ENCODE measurements around the gene FAM184A.

FAM184A gene

DNA sequence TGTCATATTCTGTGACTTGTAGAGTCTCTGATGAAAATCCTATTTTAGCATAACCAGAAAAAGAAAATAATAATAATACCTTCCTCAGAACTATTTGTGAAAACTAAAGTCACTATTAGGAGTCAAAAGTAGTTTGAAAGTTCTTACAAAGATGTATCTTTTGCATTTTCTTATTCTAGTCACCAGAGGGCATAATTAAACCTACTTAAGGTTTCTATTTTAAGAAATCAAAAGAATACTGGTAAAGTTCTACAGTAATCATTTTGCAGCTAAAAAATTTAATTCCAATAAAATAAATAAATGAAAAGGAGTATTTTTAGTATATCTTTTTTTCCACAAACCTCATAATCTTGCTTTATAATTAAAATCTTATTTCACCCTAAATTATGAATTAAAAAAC is 115.5 kb downstream of the FAM184A start:
- DNase-seq (ENCODE audit: low read depth), result peak; percentile 3

DNA sequence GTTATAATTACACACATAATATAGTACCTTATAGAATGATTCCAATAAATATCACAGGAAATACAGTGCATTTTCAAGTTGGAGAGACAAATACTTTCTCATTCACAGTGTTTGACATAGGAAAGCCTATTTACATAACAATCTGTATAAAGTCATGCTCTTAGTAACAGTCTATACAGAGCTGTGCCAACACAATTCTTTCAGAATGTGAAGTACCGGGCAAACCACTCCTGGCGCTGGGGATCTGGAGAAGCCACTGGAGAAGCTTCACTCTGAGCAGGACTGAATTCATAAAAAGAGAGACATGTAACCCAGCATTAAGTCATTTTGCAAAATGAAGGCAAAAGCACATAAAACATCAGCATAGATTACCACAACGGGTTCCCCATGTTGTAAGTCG is 118.6 kb downstream of the FAM184A start:
- no peak for DNase-seq (ENCODE audit: low read depth)

DNA sequence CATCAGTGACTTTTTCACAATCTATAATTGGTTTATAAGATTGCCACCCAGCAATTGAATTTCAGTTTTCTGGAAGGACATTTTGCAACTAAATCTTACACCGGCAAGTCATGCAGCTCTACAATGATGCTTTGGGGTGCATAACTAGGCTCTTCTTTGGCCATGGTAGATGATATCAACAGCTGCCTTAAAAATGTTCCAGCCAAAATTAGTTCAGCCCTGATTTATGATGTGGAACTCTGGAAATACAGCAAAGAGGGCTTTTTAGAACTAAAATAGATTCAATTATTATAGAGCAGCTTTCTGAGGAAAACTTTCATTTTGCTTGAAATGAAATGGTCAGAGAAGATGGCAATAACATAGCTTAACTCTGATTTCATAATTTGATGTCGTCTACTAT is 125.1 kb downstream of the FAM184A start:
- no peak for DNase-seq (ENCODE audit: low read depth)

DNA sequence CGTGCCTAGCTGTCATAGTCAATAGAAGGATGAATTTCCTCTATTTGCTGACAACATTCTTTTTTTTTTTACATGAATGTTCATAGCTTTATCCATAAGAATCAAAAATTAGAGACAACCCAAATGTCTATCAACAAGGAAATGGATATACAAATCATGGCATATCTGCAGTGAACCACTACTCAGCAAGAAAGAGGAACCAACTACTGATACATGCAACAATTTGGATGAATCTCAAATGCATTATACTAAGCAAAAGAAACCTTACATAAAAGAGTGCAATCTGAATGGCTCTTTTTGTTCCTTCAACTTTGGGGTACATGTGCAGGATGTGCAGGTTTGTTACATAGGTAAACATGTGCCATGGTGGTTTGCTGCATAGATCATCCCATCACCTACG is 125.8 kb downstream of the FAM184A start:
- no peak for DNase-seq (ENCODE audit: low read depth)

DNA sequence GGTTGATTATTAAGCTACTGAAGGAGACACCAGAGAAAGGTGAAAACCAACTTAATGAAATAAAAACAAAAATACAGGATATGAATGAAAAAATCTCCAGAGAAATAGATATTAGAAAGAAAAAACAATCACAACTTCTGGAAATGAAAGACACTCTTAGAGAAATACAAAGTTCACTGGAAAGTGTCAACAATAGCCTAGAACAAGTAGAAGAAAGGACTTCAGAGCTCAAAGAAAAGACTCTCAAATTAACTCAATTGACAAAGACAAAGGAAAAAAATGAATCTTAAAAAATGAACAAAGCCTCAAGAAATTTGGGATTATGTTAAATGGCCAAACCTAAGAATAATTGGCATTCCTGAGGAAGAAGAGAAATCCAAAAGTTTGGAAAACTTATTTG is 133.2 kb downstream of the FAM184A start:
- no peak for DNase-seq (ENCODE audit: low read depth)

DNA sequence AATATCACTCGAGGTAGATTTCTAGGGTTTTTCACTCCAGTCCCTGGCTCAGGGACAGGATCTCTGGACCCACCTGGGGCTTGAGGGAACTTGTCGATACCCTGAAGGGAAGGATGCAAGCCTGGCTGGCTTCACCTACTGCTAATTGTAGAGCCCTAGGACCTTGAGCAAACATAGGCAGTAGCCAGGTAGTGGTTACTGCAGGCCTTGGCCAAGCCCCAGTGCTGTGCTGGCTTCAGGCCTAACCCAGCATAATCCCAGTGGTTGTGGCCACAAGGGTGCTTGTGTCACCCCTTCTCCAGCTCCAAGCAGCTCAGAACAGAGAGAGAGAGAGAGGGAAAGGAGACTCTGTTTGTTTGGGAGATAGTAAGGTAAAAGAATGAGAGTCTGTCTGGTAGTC is 137.7 kb downstream of the FAM184A start:
- DNase-seq (ENCODE audit: low read depth), result no peak

DNA sequence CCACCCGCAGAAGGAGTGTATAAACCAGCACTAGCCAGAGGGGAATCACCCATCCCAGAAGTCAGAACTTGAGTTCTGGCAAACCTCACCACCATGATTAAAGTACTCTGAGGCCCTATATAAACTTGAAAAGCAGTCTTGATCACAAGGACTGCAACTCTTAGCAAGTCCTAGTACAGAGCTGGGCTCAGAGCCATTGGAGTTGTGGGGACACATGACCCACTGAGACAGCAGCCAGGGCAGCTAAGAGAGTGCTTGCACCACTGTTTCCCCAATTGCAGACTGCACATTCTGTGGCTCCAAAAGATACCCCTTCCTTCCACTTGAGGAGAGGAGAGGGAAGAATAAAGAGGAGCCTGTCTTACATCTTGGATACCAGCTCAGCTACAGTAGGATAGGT is 138.8 kb downstream of the FAM184A start:
- DNase-seq (ENCODE audit: low read depth), result no peak

DNA sequence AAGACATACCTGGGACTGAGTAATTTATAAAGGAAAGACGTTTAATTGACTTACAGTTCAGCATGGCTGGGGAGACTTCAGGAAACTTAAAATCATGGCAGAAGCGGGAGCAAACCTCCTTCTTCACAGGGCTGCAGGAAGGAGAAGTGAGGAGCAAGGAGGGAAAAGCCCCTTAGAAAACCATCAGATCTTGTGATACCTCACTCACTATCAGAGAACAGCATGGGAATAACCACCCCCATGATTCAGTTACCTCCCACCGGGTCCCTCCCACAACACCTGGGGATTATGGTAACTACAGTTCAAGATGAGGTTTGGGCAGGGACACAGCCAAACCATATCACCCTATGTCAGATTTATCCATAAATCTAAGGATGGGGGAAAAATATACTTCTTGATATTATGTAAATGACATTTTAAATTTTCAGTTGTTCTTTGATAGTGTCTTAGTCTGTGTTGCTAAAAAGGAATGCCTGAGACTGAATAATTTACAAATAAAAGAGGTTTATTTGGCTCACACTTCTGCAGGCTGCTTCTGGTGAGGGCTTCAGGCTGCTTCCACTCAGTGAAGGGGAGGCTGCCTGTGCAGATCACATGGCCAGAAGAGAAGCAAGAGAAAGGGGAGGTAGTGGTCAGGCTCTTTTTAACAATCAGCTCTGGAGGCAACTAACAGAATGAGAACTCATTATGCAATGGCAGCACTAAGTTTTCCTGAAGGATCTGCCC is 142.3 kb downstream of the FAM184A start:
- no peak for DNase-seq (ENCODE audit: low read depth)

DNA sequence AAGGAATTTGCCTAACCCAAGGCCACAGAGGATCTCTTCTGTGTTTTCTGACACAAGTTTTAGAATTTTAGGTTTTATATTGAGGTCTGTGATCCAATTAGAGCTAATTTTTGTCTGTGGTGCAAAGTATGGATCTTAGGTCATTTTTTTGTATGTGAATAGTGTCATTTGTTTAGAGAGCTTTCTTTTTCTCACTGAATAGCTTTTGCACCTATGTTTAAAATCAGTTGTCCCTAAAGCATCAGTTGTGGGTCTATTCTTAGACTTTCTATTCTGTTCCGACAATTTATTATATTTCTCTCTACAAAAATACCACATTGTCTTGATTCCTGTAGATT is 143.2 kb downstream of the FAM184A start:
- no peak for DNase-seq (ENCODE audit: low read depth)

DNA sequence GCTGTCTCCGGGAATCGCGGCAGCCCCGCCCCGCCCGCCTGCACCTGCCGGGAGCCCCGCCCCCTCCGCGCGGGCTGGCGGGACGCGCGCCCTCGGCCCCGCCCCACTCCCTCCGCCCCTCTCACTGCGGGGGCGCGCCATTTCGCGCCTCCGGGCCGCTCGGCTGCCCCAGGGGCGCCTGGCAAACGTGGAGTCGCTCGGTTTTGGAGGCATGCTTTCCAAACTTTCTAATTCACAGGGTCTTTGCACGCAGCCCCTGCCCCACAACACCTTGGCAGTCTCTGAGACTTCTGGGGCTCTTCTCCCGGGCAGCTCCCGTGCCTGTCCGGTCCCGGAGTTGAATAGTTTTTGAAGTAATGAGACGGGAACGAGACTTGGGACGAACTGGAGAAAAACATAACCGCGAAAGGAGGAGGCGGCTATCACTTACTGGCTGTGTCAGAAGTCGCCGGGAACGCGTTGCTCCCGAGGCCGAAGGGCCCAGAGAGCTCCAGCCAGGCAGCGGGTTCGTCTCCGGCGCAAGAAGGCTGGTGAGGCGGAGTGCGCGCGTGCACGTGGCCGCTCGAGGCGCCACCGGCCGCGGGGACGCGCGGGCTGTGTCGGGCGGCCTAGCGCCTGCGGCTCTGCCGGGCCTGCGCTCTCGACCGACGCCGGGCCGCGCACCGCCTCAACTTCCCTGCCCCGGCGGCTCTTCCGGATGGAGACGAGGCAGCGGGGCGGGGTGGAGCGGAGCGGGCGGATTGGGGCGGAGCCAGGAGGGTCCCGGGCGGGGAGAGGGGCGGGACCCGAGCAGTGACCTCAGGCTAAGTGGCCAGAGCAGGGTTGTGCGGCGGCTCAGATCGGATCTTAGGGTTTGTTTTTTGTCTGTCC is 143.8 kb downstream of the FAM184A start, which contains the start of gene MCM9:
Gene MCM9, minus strand, starts transcription at position 699 of the 870 bp plus-strand sequence. CDS start 3,436 bp downstream, outside the sequence.
- peak; percentile 71 for DNase-seq (ENCODE audit: low read depth)

DNA sequence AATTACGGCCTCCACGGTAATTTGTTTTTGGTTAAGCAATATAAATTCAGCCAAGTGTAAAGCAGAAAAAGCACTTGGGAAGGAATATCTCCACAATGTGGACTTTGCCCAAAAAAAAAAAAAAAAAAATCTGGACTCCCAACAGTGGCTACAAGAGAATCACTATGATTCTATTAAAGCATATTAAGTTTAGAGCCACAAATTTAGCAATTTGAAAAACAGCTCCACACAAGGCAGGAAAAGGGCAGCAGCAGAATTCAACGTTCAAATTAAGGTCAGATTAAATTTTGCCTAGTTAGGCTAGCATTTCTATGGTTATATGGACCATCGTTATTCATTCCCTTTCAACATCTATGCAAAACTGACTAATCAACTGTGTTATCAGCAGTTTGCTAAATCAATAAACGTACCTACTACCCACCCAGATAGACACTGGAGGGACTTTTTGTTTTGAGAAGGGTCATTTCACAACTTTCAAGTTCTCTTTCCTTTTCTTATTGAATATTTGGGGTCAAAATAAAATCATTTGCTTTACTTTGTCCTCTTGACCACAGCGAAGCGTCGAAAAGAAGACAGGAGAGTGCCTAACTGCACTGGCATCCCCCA is 144.5 kb downstream of the FAM184A start:
- no peak for DNase-seq (ENCODE audit: low read depth)

DNA sequence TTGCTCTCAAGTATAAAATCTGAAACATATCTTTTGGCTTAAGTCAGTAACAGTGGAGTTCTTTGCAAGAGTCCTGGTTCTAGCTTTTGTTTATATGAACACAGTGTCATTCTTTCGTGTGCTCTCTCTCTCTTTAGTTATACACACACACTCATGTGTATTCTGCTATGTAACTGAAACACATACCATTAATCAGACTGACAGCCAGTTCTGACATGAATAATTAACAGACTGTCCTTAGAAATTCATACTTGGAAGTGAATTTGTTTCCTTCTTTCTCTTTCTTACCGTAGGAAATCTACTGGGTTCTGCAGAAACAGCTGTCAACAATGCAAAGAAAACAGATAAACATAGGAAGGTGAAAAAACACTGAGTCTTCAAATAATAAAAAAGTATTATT is 146.0 kb downstream of the FAM184A start:
- DNase-seq (ENCODE audit: low read depth), result no peak

DNA sequence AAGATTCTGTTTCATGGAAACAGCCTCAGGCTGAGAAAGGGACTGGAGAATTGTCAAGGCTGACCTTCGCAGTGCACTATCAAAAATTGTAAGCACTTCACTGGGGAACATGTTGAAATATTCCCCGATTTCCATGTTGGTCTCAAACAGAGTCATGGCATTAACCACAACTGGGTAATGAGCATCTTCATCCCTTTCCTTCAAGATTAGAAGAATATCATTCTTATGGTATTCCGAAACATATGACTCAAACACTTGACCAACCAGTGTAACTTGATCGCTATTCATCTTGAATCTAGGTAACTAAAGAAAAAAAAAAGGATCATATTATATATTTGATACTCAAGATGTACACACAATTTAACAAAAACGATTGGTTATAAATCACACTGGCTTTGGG is 147.0 kb downstream of the FAM184A start:
- no peak for DNase-seq (ENCODE audit: low read depth)

DNA sequence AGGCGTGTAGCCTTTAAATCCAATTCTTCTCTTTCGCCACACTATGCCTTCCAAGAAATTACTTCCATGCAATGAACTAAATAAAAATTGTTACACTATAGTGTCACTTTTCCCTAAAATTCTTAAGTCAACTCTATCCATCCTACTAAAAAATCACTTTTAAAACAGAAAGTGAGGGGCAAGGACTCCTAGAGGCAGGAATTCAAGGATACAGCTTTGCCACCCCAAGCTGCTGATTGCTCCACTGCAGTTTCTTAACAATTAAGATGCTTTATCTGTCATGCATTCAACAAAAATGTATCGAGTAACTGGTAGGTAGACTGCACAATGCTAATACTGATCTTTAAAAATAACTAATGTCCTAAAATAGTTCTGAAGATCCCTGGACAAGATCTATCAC is 147.8 kb downstream of the FAM184A start:
- DNase-seq (ENCODE audit: low read depth), result no peak

DNA sequence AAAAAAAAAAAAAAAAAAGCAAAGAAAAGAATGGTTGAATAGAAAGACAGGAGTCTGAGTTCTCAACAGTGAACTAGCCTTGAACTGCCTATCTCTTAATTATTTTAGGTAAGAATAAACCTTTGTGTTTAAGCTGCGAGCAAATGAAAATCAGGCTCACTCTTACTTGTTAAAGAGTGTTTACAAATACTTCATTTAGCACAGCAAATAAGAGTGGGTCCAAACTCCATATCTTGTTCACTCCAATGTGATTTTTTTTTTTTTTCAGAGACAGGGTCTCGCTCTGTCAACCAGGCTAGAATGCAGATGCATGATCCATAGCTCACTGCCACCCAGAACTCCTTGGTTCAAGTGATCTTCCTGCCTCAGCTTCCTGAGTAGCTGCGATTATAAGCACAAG is 155.4 kb downstream of the FAM184A start:
- DNase-seq (ENCODE audit: low read depth), result no peak

DNA sequence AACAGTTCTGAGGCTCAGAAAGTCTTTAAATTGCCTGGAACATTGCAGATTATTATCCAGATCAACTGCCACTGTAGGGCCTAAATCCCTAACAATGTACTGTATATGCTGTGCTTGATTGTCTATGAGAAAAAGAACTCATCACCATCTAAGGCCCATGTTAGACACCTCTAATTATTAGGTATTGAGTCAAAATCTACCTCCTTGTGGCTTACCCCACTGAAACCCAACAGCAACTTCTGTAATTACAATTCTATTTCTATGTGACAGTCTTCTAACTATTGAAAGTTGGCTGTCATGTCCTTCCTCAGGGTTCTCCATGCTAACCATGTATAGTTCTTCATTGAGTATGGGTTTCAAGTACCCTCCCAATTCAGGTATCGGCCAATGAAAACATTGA is 157.4 kb downstream of the FAM184A start:
- no peak for DNase-seq (ENCODE audit: low read depth)

DNA sequence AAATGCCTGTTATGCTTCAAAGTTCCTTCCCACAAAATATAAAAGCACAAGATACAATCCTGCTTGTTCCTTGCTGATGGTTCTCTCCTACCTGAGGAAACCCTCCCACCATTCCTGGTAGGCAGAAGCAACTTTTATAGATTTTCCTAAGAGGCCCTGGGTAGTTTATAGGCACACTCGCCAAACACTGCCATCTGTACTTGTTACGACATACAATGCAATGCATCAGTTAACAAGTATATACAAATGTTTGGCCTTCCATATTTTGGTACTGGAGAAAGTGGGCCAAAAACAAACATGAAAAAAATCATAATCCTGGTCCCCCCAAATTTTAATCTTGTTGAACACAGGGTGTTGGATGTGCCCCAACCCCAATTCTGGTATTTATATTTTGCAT is 160.1 kb downstream of the FAM184A start:
- DNase-seq (ENCODE audit: low read depth), result no peak

DNA sequence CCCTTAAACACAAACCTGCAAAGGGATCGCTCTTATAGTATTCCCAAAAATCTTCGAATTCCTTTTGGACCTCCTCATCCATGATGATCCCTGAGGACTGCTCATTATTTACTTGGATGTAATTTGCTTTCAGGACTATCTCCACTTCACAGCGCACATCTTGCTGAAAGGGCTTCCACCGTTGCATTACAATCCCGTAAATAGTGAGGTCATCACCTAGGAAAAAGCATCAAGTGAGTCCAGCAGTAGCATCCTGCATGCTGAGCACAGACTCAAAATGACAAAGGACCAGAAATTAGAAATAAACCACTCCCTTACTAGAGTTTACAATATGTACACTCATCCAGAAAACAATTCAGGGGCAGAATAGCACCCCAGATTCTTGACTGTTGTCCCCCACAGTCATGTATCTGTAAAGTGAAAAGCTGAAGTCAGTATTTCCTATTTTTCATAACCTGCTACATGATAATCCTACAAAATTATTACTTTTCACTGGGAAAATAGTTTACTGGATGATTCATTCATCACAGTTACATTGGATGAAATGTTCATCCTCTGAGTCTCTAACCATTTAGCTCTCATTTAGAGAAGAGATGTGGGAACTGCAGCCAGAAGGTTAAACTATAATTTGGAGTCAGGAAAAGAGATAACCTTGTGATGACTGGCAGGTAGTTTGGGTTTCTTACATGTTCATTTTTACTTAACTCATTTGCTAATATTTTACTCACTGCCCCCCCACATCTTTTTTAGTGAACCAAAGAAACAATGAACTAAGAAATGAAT is 160.7 kb downstream of the FAM184A start:
- DNase-seq (ENCODE audit: low read depth), result no peak

DNA sequence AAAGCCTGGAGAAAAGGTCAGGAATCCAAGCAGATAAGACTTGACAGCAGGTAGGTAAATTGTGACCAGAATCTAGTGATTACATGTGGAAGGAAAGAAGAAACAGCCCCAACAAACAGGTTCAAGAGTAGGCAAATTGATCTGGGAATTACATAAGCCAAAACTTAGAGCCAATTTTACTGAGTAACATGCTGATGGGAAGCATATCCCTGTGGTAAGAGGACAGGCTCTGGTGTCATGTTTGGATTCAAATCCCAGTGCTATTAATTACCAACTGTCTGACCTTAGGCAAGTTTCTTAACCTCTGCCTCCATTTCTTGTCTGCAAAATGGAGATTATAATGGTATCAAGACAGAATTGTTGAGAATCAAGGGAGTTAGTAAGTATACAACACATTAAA is 163.9 kb downstream of the FAM184A start:
- no peak for DNase-seq (ENCODE audit: low read depth)

DNA sequence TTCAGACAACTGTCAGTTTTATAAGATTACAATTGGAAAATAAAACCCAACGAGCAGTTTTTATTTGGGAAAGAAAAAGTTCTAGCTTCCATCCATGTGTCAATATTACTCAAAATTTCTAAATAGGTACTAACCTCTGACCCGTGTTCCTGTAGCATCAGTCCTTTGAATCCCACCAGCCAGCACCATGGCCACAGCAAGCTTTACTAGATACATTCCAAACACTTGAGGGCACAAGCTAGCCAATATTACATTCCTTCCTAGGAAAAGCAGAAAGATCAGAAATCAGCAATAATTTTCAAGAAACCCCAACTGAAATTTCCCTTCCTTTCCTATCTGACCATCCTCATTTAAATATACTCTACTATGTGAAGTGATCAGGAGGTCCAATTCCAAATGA is 165.3 kb downstream of the FAM184A start:
- no peak for DNase-seq (ENCODE audit: low read depth)

DNA sequence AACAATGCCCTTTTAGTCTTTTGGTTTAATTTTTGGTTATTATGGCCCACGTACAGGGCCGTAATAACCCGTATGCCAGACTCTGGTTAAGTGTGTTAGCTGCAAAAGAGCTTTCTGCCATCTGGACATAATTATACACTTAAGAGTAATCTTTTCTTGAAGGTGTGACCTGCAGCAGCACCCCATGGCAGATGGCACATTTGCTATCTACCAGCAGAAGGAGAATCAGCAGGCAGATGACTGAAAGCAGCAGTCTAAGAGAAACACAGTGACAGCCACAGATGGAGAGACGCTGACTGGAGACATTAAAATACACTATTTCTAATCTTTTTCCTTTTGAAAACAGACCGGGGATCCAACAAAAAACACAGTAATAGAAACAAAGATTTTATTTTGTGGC is 165.8 kb downstream of the FAM184A start:
- DNase-seq (ENCODE audit: low read depth), result no peak
